GM21515 (cell line): ENCODE measurements around the gene PDE9A.
"Not testable (repeated sequence)": the region's sequence is repeated elsewhere in the genome, so short reads cannot be mapped to it uniquely, and the experiment has no call there.

Experiments
- ATAC-seq: cut with Tn5 transposase; IDR thresholded peaks from one replicate; pipeline ENCODE4 v1.9.1; 2021; ENCODE audit not compliant: unreplicated experiment

PDE9A gene

DNA sequence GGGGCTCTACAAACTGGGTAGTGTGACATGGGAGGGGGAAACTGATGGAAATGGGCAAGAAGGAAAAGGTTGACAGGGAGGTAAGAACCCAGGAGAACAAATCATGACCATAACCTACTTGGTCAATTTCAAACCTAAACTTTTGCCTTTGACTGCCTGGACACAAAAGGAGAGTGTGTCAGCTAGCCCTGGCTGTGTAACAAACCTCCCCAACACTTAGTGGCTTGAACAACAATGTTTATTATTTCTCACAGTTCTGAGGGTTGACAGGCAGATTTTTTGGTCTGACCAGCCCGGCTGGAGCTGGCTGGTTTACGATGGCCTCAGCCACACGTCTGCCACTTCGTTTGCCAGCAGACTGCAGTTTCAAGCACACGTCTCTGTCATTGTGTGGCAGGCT is 133.5 kb downstream of the PDE9A start:
- ATAC-seq, result no peak

DNA sequence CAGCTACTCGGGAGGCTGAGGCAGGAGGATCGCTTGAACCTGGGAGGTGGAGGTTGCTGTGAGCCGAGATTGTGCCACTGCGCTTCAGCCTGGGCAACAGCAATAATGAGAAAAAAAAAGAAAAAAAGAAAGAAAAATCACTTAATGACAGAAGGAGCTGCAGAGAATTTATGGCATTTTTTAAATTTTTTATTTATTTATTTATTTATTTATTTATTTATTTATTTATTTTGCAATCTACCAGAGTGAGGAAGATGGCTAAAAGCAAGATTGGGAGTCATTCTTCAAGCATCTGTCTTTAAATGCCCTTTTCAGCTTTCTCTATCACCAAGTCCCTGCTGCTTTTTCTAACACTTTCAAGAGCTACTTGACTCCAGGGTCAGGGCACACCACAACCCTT is 134.2 kb downstream of the PDE9A start:
- ATAC-seq, result no peak

DNA sequence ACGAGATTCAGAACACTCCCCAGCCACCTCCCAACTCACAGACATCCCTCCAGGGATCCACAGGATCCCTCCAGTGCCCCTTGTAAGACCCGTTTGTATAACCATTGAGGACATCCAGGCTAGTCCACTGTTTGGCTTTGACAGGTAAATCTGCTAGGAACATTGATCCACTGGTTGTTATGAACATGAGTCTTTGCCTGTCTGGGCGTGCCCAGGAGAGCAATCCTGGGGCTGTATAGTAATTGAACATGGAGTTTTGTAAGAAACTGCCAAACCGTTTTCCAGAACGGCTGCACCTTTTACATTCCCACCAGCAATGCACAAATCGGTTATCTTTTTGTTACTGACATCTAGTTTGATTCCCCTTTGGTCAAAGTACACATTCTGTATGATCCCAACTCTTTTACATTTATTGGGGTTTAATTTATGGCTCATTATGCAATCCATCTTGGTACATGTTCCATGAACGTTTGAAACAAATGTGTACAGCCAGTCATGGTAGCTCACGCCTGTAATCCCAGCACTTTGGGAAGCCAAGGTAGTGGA is 137.2 kb downstream of the PDE9A start:
- ATAC-seq, result no peak

DNA sequence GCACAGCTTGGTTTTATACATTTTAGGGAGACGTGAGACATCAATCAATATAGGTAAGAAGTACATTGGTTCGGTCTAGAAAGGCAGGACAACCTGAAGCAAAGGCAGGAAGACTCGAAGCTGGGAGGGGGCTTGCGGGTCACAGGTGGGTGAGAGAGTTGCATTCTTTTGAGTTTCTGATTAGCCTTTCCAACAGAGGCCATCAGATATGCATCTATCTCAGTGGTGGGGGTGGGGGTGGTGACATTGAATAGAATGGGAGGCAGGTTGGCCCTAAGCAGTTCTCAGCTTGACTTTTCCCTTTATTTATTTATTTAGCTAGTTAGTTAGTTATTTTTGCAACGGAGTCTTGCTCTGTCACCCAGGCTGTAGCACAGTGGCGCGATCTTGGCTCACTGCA is 140.4 kb downstream of the PDE9A start:
- ATAC-seq, result no peak

DNA sequence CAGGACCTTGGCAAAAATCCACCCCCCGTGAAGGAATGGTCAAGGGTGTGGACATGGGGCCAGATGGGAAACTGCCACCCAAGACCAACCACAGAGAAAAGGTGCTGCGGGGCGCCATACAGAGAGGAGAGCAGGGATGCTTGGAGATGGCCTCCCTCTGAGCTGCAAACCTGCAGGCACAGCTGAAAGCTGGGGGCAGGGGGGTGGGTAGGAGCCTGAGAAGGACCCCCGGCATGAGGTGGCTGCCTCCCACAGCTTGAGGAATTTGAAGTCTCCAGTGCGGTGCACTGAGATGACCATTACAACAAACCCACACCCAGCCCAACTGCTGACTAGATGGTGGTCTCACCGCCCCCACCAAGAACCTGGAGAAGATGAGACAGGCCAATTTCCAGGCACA is 141.1 kb downstream of the PDE9A start:
- ATAC-seq, result no peak

DNA sequence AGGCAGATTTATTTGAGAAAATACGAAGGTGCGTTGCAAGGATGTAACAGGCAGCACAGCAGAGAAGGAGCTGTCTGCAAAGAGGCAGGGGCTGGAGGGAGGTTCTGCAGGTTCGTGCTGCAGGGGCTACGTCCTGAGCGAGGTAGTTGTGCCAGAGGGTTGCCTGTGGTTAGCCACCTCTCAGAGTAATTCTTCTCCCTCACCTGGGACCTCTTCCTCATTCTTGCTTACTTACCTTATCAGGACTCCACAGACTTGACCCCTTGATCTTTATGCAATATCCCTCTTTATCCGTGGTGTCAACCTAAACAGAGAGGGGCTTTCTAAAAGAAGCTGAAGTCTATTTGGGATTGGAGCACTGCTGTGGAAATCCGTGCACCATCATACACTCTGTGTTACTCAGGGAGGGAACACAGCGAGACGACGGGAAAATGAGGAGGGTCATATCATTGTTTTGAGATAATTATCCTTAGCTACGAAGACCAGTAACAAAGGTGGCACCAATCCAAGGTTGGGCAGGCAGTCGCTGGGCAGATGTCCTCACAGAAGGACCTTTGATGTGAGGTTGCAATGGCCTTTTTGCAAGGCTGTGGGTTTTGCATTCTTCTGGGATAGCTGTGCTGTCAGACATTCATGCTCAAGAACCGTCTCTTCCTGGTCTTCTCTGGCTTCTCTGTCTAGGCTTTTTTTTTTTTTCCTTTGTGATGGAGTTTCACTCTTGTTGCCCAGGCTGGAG is 143.1 kb downstream of the PDE9A start:
- no peak for ATAC-seq

DNA sequence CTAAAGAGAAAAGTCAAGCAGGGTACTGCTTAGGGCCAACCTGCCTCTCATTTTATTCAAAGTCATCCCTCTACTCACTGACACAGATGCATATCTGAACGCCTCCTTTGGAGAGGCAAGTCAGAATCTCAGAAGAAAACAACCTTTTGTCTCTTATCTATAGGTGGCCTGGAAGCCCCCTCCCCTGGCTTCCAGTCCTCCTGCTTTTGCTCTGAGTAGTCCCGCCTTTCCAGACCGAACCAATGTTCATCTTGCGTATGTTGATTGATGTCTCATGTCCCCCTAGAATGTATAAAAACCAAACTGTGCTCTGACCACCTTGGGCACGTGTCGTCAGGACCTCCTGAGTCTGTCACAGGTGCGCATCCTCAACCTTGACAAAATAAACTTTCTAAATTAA is 144.1 kb downstream of the PDE9A start:
- ATAC-seq, result no peak

DNA sequence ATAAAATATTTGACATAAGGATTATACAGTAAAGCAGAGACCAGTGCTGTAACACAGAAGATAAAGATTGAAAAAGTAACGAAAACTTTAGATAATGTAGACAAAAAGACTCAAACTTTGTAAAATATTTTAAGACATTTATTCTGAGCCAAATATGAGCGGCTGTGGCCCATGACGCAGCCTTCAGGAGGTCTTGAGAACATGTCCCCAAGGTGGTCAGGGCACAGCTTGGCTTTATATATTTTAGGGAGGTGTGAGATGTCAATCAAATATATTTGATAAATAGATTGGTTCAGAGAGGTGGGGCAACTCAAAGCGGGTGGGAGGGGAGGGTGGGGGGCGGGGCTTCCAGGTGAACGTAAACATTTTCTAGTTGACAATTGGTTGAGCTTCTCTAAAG is 144.7 kb downstream of the PDE9A start:
- no peak for ATAC-seq

DNA sequence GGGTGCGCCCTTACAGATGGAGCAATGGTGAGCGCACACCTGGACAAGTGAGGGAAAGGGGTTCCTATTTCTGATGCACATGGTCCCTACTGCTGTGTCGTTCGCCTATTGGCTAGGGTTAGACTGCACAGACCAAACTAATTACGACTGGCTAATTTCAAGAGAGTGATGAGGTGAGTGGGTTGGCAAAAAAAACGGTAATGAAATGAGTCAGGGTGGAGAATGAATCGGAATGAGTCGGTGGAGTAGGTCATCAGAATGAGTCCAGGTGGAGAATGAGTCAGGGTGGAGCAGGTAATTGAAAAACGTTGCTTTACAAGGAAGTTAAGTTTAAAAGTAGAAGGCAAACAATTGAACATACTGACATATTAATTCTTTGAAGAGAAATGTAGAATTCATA is 146.1 kb downstream of the PDE9A start:
- no peak for ATAC-seq

DNA sequence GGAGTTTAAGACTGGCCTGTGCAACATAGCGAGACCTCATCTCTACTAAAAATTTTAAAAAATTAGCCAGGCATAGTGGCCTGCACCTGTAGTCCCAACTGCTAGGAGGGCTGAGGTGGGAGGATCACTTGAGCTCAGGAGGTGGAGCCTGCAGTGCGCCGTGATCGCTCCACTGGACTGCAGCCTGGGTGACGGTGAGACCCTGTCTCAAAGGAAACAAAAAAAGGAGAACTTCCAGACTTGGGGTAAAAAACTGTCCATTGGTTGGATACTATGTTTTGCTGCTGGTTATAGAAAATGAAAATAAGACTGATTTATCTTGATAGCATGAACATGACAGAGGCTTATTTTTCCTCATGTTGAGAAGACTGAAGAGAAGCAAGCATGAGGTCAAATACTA is 146.5 kb downstream of the PDE9A start:
- no peak for ATAC-seq

DNA sequence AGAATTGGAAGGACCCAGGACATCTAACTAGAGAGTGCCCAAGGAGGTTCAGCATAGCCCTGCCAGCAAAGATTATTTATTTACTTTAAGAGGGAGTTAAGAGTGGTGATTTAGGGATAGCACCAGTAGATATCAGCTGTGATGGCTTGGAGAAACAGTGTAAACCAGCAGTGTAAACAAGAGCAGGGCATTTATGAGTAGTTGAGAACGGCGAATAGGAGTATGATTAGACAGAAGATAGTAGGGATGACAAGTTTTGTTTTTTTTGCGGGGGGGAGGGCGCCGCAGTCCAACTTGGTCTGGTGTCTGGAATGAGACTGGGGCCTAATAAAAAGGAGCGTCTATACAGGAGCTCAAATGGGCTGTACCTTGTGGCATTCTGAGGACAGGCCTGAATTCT is 148.2 kb downstream of the PDE9A start:
- ATAC-seq, result not testable (repeated sequence)

DNA sequence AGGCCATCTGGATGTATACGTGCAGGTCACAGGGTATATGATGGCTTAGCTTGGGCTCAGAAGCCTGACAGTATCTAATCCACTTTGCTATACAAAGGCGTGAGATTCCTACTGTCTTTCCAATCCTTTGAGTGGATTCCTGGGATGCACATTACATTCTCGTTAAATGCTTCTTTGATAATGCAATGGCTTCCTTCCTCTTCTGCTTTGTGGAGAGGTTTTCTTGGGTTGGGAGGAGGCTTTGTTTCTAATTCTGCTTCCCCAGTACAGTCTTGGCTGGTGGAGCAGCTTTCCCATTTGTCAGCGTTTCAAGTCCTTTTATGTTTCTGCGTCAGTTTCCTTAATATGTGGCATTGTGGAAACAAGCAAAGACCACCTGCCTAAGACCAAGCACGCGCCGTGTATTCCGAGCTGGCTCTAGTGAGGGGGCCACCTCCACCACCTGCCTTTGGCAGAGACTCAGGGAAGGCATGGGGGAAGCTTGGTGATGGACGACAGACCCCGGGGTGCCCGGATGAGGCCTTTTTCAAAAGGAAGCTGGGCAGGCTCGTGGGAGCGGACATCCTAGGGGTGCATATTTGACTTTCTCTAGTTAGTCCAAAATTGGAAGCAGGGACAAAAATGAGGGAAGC is 153.2 kb downstream of the PDE9A start:
- ATAC-seq, result no peak

DNA sequence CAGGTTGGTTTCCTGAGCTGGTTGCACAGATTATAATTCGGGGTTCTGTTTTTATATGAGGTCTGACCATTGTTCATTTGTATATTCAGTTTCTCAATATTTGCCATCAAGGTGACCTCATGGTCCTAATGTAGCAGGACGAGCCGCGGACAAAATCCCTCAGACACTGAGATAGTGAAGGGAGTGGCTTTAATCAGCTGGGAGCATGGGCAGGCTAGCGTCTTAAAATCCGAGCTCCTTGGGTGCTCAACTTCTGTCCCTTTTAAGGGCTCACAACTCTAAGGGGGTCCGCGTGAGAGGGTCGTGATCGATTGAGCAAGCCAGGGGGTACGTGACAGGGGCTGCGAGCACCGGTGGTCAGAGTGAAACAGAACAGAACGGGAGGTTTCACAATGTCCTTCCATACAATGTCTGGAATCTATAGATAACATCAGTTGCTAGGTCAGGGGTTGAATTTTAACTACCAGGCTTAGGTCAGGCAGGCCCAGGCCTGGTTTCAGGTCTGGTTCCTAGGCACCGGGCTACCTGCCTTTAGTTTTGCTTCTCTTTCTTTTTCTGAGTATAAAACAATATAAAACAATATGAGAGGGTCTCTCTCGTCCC is 154.0 kb downstream of the PDE9A start:
- ATAC-seq, result not testable (repeated sequence)

DNA sequence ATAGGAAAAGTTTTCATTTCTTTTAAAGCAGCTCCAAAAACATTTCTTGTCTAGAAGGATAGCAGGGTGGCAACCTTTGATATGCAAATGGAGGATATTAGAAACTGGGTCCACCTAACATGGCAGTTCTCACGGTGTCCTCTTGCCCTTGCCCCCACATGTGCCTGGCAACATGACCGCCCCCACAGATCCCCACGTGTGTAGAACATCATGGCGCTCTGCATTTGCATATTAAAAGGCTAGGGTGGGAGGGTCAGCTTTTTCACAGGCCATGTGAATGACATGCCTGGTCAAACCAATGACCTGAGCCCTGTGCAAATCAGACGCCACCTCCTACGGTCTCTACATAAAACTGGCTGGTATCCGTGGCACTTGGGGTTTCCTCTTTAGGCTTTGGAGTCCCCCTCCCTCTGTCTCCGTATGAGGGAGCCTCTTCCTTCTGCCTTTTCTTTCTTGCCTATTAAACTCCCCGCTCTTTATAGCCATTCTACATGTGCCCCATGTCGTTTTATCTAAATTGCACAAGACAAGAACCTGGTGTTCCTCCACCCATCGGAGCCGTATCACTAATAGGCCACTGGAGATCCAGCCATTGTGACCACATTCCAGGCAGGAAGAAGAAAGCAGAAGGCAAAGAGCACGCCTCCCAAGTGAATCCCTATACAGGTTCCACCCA is 154.7 kb downstream of the PDE9A start:
- ATAC-seq, result no peak

DNA sequence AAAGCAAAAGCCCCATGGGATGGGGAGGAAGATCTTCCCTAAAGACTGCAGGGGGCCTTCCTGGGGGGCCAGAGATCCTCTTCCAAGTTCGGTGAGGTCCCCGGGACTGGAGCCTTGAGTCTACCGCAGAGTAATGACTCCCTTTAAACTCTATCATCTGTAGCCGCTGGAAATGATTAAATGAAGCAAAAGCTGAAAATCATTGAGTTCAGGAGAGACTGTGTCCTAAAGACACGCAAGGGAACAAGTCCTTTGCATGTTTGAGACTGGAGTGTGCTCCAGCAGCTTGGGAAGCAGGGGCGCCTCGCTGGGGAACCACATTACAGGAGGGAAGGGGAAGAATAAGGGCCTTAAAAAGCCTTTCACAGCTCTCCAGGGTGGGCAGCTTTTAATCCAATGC is 155.8 kb downstream of the PDE9A start:
- no peak for ATAC-seq

DNA sequence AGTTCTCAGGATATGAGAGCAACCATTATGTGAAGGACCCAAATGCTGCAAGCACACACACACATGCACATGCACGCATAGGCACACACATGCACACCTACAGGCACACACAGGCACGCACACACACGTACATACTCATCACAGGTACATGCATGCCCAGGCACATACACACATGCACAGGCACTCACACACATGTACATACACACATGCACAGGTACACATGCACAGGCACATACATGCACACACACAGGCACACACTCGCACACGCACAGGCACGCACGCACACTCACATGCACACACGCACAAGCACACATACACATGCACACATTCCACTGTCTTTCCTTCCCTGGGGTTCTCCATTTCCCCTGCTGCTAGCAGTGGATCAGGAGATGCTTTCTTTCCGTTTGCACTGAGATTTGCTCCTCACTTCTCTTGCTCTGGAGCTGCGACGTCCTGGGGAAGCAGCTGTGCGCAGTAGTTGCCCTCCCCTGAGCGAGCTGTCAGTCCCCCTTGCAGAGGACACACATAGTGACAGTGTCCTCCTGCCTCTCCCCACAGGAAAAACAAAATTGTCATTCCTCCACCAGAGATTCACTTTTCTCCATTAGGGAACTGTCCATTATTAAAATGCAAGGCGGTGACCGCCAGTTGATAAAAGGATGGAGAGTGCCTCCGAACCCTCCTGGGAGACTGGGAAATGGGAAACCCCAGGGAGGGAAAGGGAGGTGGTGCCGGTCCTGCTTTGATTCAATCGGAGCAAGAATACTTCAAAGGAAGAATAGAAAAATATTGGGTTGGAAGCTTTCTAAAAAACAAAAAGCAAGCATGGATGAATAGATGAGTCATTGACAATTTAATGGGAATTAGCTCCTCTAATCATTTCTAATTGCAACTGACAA is 156.4 kb downstream of the PDE9A start:
- ATAC-seq, result no peak

DNA sequence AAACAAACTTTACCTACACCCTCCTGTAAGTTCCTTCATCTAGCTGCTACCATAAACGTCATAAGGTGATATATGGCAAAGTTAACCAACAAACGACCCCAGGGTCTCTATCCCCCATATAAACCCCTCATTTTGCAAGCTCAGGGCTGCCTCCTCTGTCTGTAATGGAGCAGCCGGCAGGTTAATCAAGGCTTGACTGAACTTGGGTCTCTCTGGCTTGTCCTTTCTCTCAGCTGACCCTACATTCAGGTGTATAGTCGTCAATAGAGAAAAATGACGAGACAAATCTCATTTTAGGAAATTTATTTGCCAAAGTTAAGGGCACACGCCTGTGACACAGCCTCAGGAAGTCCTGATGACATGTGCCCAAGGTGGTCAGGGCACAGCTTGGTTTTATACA is 158.5 kb downstream of the PDE9A start:
- ATAC-seq, result no peak

DNA sequence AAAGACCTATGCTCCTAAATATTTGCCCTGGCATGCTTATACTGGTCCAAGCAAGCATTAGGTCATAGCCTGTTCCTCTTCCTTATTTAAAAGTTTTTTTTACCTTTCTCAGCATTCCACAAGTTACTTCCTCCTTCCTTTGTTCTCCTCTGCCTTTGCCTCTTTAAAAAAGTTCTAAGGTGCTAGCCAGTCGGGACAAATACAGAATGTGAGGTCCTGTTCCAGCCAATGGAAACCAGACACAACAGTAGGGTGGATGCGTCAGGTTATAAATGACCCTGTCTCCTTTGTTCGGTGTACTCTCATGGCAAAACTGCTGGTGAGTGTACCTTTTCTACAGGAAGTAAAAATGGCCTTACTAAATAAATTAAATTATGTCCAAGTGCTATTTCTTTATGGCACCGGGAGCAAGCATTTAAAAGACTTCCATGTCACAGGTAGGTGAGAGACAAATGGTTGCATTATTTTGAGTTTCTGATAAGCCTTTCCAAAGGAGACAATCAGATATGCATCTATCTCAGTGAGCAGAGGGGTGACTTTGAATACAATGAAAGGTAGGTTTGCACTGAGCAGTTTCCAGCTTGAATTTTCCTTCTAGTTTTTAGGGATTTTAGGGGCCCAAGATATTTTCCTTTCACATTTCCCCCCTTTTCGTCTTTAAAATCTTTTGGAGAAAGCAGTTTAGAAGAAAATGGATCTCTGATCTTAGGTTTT is 159.3 kb downstream of the PDE9A start:
- not testable (repeated sequence) for ATAC-seq

DNA sequence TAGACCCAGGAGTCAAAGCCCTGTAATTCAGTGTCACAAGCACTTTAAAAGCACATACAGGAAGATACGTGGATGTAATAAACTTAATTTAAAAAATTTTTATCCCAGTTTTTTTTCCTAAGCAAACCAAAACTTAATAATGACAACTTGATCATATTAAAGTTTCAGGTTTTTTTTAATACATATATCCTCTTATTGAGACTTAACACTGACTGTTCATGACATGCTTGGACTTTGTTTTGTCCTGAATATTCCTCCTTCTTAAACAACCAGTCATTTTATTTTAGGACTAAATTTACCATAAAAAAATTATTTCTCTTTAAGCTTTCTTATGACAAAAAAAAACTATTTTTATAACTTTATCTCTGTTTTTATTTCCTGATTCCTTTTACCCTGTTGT is 161.8 kb downstream of the PDE9A start:
- no peak for ATAC-seq

DNA sequence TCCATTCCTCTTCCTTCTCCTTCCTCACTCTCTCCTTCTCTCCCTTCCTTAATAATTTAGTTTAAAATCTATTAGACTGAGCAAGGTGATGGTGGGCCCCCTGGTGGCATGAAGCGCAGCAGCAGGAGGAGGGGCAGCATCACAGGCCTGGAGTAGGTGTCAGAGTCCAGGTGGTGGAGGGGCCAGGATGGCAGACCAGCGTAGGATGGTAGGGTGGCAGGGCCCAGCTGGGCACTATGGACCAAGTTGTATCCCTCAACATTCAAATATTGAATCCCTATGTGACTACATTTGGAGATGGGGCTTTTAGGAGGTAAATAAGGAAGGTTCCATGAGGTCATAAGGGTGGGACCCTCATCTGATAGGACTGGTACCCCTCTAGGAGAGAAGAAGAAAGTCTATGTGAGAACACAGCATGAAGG is 164.9 kb downstream of the PDE9A start:
- ATAC-seq, result no peak
